Uterus (tissue), 2 donors: ENCODE results near the gene SLC6A9.

Source experiments
- CTCF ChIP-seq, 4 experiments: fragments of 200-600 bp in 2 of 4; fragments of 450-650 bp in 2 of 4; sonication (generic) in 2 of 4; IDR thresholded peaks; one replicate each; pipeline ENCODE4 v1.5.1; 2016 to 2019; ENCODE audit warnings: antibody characterized with exemption in 4 of 4, mild to moderate bottlenecking in 2 of 4, moderate library complexity in 1 of 4
- POLR2A ChIP-seq, 2 donors: fragments of 450-650 bp; IDR thresholded peaks; one replicate each; pipeline ENCODE4 v1.6.1; 2016; ENCODE audit warnings: antibody characterized with exemption in 2 of 2, mild to moderate bottlenecking in 1 of 2, moderate library complexity in 1 of 2

GRCh38 chr1:43965316-43965715 lies 65.9 kb downstream of the SLC6A9 start:
- no peak for TF ChIP-seq CTCF (IDR thresholded peaks at IDR 0.05)
- TF ChIP-seq POLR2A (IDR thresholded peaks at IDR 0.05), result no peak
